GM21529 (cell line): ENCODE measurements around the gene ENG.
A peak's percentile ranks its signal among the peaks of the same experiment; 100 is the strongest.

ENCODE experiments used
- ATAC-seq: cut with Tn5 transposase; IDR thresholded peaks from one replicate; pipeline ENCODE4 v1.9.1; 2021; ENCODE audit not compliant: unreplicated experiment

The ENG gene

GRCh38 chr9:127815512-127816361 lies 38.7 kb downstream of the ENG start:
- no peak for ATAC-seq

- no peak for ATAC-seq
Observed at GRCh38 chr9:127814619-127815511, 39.6 kb downstream of the ENG start.

GRCh38 chr9:127813686-127814226 lies 40.7 kb downstream of the ENG start:
- ATAC-seq: no peak

- no peak for ATAC-seq
Observed at GRCh38 chr9:127812936-127813675, 41.4 kb downstream of the ENG start.

- ATAC-seq: no peak
Observed at GRCh38 chr9:127812011-127812410, 42.4 kb downstream of the ENG start.

- ATAC-seq: no peak
Observed at GRCh38 chr9:127810378-127811187, 43.9 kb downstream of the ENG start.

- ATAC-seq: no peak
Observed at GRCh38 chr9:127809540-127810377, 44.7 kb downstream of the ENG start.

GRCh38 chr9:127809002-127809539 lies 45.4 kb downstream of the ENG start:
- no peak for ATAC-seq

GRCh38 chr9:127808347-127809001 lies 46.0 kb downstream of the ENG start:
- ATAC-seq: no peak

- ATAC-seq: no peak
Observed at GRCh38 chr9:127806871-127807270, 47.6 kb downstream of the ENG start.

GRCh38 chr9:127805620-127806019 lies 48.8 kb downstream of the ENG start:
- no peak for ATAC-seq

GRCh38 chr9:127803507-127804352 lies 50.7 kb downstream of the ENG start:
- no peak for ATAC-seq

- peak; percentile 72 for ATAC-seq
Observed at GRCh38 chr9:127802576-127803443, 51.6 kb downstream of the ENG start, which contains the start of gene FPGS. FPGS (plus strand) TSS chr9:127802882; CDS start chr9:127802925, 43 bp downstream.

- no peak for ATAC-seq
Observed at GRCh38 chr9:127801955-127802575, 52.4 kb downstream of the ENG start.

- ATAC-seq: no peak
Observed at GRCh38 chr9:127796852-127797370, 57.5 kb downstream of the ENG start.
